Measurements from ENCODE around the gene DIRAS1.
"Not testable (repeated sequence)": the region's sequence is repeated elsewhere in the genome, so short reads cannot be mapped to it uniquely, and the experiment has no call there.

The DIRAS1 gene

DNA sequence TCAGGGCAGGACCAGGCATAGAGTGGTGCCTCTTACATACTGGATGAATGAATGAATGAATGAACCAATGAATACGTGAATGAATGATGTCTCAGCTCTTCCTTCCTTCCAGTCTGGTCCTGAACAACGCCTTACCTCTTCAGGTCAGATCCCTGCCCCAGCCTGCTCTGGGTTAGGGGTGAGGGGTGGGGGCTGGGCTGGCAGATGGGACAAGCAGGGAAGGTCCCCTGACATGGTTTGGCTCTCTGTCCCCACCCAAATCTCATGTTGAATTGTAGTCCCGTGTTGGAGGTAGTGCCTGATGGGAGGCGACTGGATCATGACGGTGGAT is 9.3 kb downstream of the DIRAS1 start:
- DNase-seq (ENCODE audit: low read depth in 2 of 2) = no peak

DNA sequence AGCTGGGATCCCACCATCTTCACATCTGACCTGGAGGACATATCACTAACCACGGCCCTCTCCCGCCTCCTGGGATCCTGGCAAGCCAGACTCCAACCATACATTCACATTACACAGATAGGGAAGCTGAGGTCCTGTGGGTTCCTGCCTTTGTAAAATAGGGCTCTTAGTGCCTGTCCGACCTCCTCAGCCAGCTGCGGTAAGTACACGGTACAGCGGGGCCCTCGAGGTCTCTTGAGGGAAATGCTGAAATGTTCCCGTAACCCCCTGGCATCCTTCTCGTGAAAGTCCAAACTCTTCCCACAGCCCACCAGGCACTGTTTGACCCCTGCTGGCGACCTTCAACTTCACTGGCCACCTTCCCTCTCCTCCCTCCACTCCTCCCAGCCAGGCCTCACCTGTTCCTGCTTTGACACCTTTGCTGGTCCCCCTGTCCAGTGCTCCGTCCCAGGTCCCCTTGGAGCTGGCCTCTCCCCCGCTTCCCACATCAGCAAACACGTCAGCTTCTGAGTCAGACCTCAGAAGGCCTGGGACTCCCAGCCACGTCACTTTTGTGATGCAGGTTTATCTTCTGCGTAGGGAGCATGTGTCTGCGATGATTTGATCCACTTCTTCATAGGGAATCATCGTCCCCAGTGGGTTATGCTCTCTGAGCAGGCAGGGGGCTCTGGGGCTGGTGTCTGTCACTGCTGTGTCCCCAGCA is 9.8 kb downstream of the DIRAS1 start:
- DNase-seq (ENCODE audit: low read depth in 2 of 2) = no peak

DNA sequence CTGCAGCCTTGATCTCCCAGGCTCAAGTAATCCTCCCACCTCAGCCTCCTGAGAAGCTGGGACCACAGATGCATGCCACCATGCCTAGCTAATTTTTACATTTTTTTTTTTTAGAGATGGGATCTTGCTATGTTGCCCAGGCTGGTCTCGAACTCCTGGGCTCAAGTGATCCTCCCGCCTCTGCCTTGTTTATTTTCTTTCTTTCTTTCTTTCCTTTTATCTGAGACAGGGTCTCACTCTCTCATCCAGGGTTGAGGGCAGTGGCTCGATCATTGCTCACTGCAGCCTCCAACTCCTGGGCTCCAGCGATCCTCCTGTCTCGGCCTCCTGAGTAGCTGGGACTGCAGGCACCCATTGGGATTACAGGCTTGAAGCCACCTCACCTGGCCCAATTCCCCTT is 14.9 kb downstream of the DIRAS1 start:
- DNase-seq (ENCODE audit: low read depth in 2 of 2) = no peak

DNA sequence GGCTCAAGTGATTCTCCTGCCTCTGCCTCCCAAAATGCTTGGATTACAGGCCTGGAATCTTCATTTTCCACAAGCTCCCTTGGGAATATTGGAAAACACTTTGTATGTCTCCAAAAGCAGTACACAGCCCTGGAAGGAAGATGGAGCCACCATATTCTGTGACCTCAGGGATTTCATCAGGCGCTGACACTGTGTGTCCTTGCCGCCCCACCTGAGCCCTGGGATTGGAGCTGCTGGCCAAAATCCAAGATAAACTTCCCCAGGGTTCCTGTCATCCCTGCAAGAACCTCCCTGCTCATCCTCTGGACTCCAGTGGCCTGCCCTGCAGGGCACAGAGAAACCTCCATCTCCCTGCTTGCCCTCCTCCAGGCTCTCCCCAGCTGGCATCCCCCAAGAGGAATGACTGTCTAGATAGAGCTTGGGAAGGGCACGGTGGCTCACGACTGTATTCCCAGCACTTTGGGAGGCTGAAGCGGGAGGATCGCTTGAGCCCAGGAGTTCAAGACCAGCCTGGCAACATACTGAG is 17.4 kb downstream of the DIRAS1 start:
- DNase-seq (ENCODE audit: low read depth in 2 of 2) = no peak

DNA sequence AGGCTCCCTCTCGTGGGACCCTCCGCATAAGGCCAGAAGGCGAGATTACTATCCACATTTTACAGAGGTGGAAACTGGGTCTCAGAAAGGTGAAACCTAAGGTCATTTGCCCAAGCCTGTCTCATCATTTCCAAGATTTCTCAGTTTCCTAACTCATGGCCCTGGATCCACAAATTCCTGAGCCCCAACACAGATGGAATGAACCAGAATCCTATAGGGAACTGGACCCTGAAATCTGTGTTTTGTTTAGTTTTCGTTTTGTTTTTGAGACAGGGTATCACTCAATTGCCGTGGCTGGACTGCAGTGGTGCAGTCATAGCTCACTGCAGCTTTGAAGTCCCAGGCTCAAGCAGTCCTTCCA is 18.1 kb downstream of the DIRAS1 start:
- DNase-seq (ENCODE audit: low read depth in 2 of 2) = no peak

DNA sequence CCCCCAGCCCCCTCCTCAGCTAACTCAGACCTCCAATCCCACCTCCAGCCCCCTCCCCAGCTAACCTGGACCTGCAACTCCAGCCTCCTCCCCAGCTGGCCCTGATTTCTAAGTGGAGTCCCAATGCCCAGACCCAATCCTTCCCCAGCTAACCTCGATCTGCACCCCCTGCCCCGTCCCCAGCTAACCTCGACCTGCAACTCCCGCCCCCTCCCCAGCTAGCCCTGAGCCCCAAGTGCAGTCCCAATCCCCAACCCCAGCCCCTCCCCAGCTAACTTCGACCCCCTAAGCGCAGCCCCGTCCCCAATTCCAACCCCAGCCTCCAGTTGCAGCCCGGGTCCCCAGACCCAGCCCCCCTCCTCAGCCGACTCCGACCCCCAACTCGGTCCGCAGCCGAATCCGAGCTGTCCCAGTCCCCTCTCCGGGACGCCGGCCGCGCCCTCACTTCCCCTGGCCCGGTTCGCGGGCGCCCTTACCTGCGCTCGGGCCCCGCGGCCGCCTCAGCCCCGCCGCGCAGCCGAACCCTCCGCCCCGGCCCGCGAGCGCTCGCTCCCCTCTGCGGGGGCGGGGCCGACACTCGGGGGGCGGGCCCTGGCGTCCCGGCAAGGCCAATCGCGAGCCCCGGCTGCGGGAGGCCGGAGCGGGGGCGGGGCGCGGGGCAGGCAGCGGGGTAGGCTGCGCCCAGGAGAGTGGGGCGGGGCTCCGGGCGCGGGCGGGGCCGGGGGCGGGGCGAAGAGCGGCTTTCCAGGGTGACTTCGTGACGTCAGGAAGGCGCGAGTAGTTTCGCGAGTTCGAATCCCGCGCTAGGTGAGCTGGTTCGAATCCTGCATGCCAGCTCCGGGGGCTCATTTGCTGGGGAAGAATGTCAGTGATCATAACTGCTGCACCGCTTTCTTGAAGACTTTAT is 18.7 kb downstream of the DIRAS1 start, which contains the start of gene GNG7:
Gene GNG7 (minus strand): TSS at position 525 of the 907 bp plus-strand sequence. CDS start 182,006 bp downstream, outside the sequence.
- DNase-seq (ENCODE audit: low read depth in 2 of 2) = peak; percentile 90 to 96

DNA sequence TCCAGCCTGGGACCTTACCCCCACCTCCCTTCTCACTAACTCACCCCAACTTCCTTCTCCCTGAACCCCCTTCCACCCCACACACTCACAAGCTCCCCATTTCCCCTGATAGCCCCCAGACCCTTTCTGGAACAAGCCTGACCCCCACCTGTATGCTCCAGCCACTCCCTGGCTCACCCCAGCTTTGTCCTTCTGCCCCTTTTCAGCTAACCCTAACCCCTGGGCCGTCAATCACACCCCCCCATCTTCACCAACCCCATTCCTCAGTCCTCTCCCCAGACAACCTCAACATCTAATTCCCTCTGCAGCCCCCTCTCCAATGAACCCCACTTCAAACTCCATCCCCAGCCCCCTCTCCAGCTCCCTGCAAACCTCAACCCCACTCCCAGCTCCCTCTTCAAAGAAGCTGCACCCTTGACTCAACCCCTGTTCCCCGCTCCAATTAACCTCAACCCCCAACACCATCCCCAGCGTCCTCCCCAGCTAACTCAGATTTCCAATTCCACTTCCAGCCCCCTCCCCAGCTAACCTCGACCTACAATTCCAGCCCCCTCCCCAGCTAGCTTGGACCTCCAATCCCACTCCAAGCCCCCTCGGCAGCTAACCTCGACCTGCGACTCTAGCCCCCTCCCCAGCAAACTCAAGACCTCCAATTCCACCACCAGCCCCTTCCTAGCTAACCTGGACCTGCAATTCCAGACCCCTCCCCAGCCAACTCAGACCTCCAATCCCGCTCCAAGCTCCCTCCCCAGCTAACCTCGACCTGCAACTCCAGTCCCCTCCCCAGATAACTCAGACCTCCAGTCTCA is 19.6 kb downstream of the DIRAS1 start:
- no peak for DNase-seq (ENCODE audit: low read depth in 2 of 2)

DNA sequence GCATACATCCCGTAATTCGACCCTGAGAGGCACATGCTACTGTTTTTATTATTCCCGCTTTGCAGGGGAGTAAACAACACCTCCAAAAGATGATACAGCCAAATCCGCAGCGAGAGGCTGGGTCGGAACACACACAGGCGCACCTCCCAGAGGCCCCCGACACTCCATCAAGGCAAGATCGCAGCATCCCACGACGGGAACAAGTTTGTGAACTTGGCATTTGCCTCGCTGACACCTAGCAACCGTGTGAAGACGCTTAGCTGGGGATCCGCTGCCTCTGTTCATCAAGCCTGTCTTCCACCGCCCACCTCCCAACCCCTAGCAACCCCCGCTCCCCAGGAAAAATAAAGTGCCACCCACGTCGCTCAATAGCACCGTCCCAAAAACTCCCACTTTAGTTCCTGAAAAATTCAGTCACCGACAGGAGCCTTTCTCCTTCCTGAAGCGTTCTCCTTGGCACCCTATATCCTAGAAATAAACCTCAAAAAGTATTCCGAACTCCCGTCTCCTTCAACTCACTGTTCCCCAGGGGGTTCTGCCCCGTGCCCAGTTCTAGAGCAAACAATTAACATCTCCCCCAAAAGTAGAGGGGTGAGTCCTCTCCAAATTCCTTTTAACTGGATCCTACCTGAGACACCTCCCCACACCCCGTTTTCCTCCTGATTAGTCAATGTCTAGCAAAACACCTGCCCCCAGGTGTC is 20.4 kb downstream of the DIRAS1 start:
- DNase-seq (ENCODE audit: low read depth in 2 of 2) = no peak

DNA sequence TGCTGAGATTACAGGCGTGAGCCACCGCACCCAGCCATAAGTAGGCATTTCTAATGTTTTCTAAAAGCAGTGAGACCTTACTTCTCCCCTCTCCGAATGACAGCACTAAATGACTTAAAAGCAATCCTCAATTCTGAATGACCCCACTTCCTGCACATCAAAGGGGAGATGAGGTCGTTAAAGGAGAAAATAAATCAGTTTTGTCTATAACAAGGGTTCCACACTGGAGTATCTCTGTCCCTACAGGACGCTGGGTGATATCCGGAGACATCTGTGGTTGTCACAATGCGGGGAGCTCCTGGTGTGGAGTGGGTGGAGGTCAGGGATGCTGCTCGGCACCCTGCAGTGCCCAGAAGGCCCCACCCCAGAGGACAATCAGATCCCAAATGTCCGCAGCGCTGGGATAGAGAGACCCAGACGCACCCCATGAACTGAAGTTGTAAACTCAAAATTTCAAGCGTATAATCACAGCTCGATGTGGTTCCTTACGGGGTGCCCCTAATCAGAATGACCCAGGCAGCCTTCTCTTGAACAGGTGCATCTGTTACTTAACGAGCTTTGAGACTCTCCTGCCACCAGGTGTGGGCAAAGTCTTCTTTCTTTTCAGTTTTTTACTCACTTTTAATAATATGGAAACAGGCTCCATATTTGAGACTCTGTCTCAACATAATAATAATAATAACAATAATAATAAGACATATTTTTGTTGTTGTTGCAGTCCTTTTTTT is 21.6 kb downstream of the DIRAS1 start:
- no peak for DNase-seq (ENCODE audit: low read depth in 2 of 2)

DNA sequence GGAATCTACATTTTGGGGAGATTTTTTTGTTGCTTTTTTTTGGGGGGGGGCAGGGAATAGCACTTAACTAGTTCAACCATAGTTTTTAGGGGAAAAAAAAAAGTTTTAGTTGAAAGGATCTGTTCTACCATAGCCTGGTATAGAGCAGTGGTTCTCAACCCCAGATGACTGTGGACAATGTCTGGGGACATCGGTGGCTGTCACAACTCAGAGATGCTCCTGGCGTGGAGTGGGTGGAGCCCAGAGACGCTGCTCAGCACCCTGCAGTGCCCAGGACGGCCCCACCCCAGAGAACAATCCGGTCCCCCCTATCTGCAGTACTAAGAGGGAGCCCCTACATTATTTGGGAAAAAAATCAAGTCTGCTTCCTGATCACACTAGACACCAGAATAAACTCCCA is 27.0 kb downstream of the DIRAS1 start:
- DNase-seq (ENCODE audit: low read depth in 2 of 2) = no peak

DNA sequence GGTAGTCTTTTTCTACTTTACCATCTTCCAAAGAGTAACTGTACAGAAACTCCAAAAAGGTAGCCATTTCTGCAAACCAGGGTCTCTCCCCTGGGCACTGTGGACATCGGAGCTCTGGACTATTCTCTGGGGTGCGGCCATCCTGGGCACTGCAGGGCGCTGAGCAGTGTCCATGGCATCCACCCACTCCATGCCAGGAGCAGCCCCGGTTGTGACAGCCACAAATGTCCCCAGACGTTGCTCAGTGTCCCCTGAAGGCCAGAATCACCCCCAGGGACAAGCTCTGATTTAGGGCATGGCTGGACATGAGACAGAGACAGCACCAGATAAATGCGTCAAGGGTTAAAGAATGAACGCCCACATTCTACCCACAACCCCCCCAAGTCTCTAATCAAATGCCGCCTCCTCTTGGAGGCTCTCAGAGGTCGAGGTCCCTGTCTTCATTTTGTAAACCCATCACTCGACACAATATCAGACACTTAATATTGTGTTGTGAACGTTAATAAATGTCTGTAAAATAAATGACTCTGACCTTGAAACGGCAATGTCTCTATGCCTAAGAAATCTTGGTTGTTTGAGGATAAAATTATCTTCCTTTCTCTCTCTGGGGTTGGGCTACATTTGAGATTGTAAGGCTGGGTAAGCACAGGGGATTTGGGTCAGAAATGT is 27.5 kb downstream of the DIRAS1 start:
- DNase-seq (ENCODE audit: low read depth in 2 of 2) = no peak

DNA sequence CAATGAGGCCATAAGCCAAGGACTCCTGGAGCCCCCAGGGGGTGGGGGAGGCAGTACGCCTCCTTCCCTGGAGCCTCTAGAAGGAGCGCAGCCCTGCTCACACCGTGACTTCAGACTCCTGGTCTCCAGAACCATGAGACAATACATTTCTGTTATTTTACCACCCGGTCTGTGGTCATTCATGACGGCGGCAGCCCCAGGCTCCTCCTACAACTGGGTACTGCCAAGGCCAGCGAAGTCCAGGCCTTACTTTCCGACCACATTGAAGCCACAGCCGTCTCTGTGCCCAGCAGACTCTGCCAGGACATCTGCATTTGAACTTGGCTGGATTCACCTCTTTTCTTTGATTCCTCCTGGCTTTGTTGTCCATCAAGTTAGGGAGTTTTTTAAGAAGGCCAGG is 29.2 kb downstream of the DIRAS1 start:
- DNase-seq (ENCODE audit: low read depth in 2 of 2) = no peak

DNA sequence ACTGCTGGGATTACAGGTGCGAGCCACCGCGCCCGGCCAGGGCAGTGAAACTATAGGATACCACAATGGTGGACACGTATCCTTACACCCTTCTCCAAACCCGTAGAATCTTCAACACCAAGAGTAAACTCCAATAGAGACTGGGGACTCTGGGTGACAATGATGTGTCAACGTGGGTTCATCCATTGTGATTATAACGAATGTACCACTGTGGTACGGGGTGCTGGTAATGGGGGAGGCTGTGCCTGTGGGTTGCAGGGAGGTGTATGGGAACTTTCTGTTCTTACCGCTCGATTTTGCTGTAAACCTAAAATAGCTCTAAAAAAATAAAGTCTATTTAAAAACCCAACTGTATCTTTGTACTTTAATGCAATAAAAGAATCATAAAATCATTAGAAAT is 30.3 kb downstream of the DIRAS1 start:
- DNase-seq (ENCODE audit: low read depth in 2 of 2) = no peak

DNA sequence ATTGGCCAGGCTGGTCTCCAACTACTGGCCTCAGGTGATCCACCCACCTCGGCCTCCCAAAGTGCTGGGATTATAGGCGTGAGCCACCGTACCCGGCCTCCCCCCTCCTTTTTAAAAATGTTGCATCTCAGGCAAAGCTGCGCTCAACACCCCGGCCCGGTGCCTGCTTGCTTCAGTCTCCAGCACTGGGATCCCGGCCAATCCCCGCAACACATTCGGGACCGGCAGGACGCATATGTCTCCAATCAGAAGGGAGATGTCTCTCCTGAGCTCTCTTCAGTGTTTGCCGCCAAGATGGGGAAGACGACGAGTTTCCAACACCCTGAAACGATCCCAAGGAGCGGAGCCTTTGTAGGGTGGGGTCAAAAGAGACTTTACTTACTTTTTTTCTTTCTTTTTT is 34.8 kb downstream of the DIRAS1 start:
- no peak for DNase-seq (ENCODE audit: low read depth in 2 of 2)

DNA sequence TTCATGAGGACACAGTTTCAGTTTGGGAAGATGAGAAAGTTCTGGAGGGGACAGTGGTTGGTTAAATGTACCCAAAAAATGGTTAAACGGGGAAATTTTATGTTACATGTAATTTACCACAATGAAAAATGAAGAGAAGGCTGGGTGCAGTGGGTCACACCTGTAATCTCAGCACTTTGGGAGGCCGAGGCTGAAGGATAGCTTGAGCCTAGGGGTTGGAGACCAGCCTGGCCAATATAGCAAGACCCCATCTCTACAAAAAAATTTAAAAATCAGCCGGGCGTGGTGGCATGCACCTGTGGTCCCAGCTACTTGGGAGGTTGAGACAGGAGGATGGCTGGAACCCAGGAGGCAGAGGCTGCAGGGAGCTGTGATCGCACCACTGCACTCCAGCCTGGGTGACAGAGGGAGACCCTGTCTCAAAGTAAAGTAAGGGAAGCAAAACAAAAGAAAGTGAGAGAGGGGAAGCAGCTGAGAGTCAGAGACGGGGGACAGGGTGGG is 35.9 kb downstream of the DIRAS1 start:
- no peak for DNase-seq (ENCODE audit: low read depth in 2 of 2)

DNA sequence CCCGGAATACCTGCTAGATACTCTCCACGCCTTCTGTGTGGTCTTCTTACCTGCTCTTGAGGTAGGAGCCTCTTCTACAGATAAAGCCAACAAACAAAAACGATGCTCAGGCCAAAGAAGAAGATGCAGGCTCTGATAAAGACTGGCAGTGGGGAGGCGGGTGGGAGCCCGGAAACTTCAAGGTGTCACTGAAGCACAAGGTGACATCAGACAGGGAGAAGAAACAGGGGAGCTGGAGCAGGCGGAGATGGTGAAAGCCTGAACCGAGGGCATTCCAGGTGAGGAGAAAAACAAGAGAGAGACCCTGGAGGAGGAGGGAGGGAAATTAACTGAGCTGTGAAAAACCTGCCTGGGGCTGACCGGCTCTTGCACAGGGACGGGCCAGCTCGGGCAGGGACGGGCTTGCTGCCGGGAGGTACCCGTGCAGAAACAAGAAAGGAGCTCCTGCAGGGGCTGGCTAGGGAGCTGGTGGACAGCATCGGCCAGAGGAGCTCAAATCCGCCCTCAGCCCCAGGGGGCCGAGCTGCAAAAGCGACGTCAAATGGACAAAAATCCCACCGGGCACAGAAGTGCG is 37.7 kb downstream of the DIRAS1 start:
- no peak for DNase-seq (ENCODE audit: low read depth in 2 of 2)

DNA sequence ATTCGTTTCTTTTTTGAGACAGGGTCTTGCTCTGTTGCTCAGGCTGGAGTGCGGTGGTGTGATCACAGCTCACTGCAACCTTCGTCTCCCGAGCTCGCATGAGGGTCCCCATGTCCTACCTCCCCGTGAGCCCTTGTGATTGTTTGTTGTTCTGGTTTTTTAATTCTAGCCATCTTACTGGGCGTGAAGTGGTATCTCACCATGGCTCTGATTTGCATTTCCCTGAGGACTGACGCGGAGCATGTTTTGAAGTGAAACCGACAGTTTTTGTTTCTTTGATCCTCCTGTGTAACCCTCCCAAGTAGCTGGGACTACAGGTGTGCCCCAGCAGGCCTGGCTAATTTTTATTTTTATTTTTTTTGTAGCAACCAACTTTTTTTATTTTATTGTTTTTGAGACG is 40.4 kb downstream of the DIRAS1 start:
- no peak for DNase-seq (ENCODE audit: low read depth in 2 of 2)

DNA sequence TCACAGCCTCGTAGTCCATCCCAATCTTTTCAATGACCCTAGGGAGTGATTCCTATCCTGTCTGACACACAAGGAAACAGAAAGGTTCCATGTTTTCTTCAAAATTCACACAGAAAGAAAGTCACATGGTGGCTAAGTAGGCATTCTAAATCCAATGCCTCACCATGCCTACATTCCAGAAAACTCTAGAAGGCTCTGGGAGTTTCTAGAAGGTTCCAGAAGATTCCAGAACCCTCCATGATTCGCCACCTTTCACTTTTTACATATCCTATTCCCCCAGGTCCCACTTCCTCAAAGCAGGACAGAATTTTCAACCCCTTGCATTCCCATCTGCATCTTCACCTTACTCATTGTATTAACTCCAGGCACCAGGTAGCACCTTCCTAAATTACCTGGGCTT is 41.7 kb downstream of the DIRAS1 start:
- no peak for DNase-seq (ENCODE audit: low read depth in 2 of 2)

DNA sequence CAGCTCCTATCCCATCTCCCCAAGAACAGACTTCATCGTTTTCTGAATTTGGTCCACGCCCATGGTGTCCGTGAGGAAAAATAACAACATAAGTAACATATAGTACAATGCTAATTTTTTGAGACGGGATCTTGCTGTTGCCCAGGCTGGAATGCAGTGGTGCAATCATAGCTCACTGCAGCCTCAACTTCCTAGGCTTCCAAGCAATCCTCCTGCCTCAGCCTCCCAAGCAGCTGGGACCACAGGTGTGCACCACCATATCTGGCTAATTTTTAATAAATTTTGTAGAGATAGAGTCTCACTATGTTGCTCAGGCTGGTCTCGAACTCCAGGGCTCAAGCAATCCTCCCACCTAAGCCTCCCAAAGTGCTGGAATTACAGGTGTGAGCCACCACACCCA is 42.2 kb downstream of the DIRAS1 start:
- DNase-seq (ENCODE audit: low read depth in 2 of 2) = not testable (repeated sequence)
